Right ventricle myocardium inferior (tissue), 1 donor: Measurements from ENCODE around the gene PLSCR1. TPM values are rescaled to one million over a fixed set of nuclear protein-coding genes. Genes with fewer than 3 reads are reported as not detected.
"Not testable (repeated sequence)": the region's sequence is repeated elsewhere in the genome, so short reads cannot be mapped to it uniquely, and the experiment has no call there.

ENCODE experiments used
- ATAC-seq: fragments of 200-7000 bp; cut with Tn5 transposase; one replicate; pipeline ENCODE4 v1.9.1; 2020; ENCODE audit warnings: mild to moderate bottlenecking, moderate library complexity
- DNase-seq: peaks from one replicate; pipeline ENCODE4 v3.0.0; 2021; ENCODE audit errors: missing footprints
- intact Hi-C: fragments of 100-400 bp; cut with DNase I; formaldehyde crosslinking; loops from one replicate; pipeline ENCODE4 v1.11.0; 2022
- total RNA-seq: library from RNA; stranded (reverse); fragmentation: NEBNext Ultra II Directional; extraction: Animal tissue kit (Norgen Biotek cat#: 25700); gene quantifications from one replicate; pipeline ENCODE4 v1.2.1, GENCODE V29; 2021
- donor health status: DM: no; HTN: yes; CAD: no; lungs with severe emphysema.

Gene PLSCR1
- total RNA-seq, 1 donor from 2014 or later = 29.9 TPM

- ATAC-seq, DNase-seq, intact Hi-C loops: not testable (repeated sequence)
Measured at GRCh38 chr3:146497145-146497843, 47.1 kb downstream of the PLSCR1 start.

GRCh38 chr3:146496726-146497125 lies 47.7 kb downstream of the PLSCR1 start:
- intact Hi-C loops = no loop called here
- ATAC-seq = no peak
- no peak for DNase-seq

- intact Hi-C loops = no loop called here
- DNase-seq (no peak), ATAC-seq (no peak)
Measured at GRCh38 chr3:146496251-146496650, 48.2 kb downstream of the PLSCR1 start.

- intact Hi-C loops = no loop called here
Measured at GRCh38 chr3:146493761-146494160, 50.6 kb downstream of the PLSCR1 start.

GRCh38 chr3:146493221-146493620 lies 51.2 kb downstream of the PLSCR1 start:
- no peak for ATAC-seq
- DNase-seq = no peak
- intact Hi-C loops = no loop called here

More at GRCh38 chr3:146493761-146494160, 50.6 kb downstream of the PLSCR1 start:
- DNase-seq = no peak
- no peak for ATAC-seq

GRCh38 chr3:146491303-146491702 lies 53.1 kb downstream of the PLSCR1 start:
- DNase-seq (no peak), ATAC-seq (no peak)
- intact Hi-C loops = no loop called here

GRCh38 chr3:146485297-146485696 lies 59.1 kb downstream of the PLSCR1 start:
- DNase-seq (no peak), ATAC-seq (no peak)
- intact Hi-C loops = no loop called here

- ATAC-seq = no peak
- DNase-seq = no peak
- intact Hi-C loops = no loop called here
Measured at GRCh38 chr3:146476094-146476740, 68.2 kb downstream of the PLSCR1 start.

- intact Hi-C loops = not testable (repeated sequence)
Measured at GRCh38 chr3:146474976-146475375, 69.4 kb downstream of the PLSCR1 start.

GRCh38 chr3:146473726-146474125 lies 70.7 kb downstream of the PLSCR1 start:
- no peak for ATAC-seq
- DNase-seq = no peak
- intact Hi-C loops = no loop called here

More at GRCh38 chr3:146474976-146475375, 69.4 kb downstream of the PLSCR1 start:
- not testable (repeated sequence) for DNase-seq, ATAC-seq

- ATAC-seq (no peak), DNase-seq (no peak)
- intact Hi-C loops = no loop called here
Measured at GRCh38 chr3:146472611-146473010, 71.8 kb downstream of the PLSCR1 start.

- intact Hi-C loops = no loop called here
Measured at GRCh38 chr3:146471012-146471411, 73.4 kb downstream of the PLSCR1 start.

GRCh38 chr3:146470425-146470990 lies 73.9 kb downstream of the PLSCR1 start:
- ATAC-seq (no peak), DNase-seq (no peak)
- intact Hi-C loops = no loop called here

More at GRCh38 chr3:146471012-146471411, 73.4 kb downstream of the PLSCR1 start:
- no peak for ATAC-seq
- DNase-seq = no peak

- intact Hi-C loops = no loop called here
- ATAC-seq = peak; percentile 87
- peak; percentile 84 for DNase-seq
Measured at GRCh38 chr3:146469150-146470017, 75.0 kb downstream of the PLSCR1 start, which contains the start of gene PLSCR2. TSS of gene PLSCR2 (minus strand) at chr3:146469561. CDS start at chr3:146459904, 9,657 bp downstream.

GRCh38 chr3:146468671-146469149 lies 75.7 kb downstream of the PLSCR1 start:
- intact Hi-C loops = no loop called here
- no peak for DNase-seq
- ATAC-seq = peak; percentile 35

GRCh38 chr3:146468234-146468633 lies 76.2 kb downstream of the PLSCR1 start:
- intact Hi-C loops = no loop called here
- ATAC-seq (no peak), DNase-seq (no peak)

GRCh38 chr3:146466604-146467003 lies 77.8 kb downstream of the PLSCR1 start:
- intact Hi-C loops = no loop called here
- no peak for ATAC-seq
- DNase-seq = no peak

GRCh38 chr3:146465693-146466465 lies 78.5 kb downstream of the PLSCR1 start:
- ATAC-seq = no peak
- intact Hi-C loops = no loop called here

More at GRCh38 chr3:146465693-146466465, 78.5 kb downstream of the PLSCR1 start:
- no peak for DNase-seq
